Fibroblast of upper back skin (primary cell): ENCODE results near the gene LY6G6F.

ENCODE experiments used
- DNase-seq: peaks from one replicate; pipeline ENCODE4 v3.0.0-alpha.2; 2013

Gene LY6G6F, protein sequence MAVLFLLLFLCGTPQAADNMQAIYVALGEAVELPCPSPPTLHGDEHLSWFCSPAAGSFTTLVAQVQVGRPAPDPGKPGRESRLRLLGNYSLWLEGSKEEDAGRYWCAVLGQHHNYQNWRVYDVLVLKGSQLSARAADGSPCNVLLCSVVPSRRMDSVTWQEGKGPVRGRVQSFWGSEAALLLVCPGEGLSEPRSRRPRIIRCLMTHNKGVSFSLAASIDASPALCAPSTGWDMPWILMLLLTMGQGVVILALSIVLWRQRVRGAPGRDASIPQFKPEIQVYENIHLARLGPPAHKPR

DNA sequence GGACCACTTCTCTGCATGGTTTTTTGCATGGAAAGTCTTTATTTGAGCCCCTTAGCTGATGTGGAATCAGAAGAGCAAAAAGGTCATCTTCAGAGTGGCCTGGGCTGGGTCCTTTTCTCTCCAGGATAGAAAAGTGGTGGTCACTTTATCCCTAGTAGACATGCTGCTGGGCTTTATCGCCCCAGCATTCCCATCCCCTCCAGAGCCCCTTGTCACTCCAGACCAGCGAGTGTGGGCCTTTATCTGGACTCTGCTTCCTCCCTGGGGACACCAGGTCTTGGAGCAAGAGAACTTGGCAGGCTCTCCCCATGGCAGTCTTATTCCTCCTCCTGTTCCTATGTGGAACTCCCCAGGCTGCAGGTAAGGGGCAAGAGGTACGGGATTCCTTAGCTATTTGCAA is at the start of gene LY6G6F:
Gene LY6G6F (plus strand): TSS at position 268 of the 400 bp plus-strand sequence. CDS start 41 bp downstream, at position 309.
- no peak for DNase-seq

DNA sequence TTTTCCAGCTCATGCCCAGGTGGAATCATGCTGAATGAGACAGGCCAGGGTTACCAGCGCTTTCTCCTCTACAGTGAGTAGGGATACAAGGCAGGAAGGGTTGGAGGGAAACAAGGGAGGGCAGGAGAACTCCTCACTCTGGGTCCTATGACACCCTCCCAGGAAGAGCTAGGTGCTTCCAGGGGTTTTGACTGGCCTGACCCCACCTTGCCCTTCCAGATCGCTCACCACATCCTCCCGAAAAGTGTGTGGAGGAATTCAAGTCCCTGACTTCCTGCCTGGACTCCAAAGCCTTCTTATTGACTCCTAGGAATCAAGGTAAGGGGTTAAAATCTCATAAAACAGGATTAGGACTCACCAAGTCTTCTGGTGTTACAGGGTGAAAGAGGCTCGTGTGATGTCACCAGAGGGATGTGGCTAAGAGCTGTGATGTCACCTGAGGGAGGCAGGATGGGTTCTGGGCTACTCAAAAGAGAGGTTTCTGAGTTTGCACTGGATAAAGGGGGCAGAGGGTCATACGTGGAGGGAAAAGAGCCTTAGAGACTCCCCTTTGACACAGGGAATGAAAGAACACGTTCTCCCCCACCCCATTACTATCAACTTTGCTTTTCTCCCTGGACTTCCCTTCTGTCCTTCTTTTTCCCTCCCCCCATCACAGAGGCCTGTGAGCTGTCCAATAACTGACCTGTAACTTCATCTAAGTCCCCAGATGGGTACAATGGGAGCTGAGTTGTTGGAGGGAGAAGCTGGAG is 49.1 kb upstream of the LY6G6F start:
- DNase-seq, result no peak

DNA sequence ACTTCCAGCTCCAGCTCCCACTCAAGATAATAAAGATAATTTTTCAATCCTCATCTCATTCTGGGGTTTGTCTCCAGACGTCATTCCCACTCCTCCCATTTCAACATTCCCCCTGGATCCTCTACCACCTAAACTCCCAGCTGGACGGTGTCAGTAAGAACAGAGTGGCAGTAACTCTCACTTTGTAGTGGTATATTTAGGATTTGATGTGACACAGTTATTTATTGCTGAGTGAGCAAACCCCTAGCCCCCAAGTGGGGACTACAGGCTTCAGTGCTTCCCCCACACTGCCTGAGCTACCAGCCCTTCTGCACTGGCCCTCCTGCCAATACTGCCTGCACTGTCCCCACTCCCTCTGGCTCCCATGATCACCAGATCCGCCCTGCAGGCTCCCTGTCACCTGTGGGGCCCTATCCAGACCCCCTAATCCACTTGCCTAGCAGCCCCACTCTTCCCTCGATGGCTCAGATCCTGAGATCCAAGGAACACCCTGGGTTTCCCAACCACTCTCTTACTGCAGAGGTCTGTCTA is 48.4 kb upstream of the LY6G6F start:
- DNase-seq, result no peak

DNA sequence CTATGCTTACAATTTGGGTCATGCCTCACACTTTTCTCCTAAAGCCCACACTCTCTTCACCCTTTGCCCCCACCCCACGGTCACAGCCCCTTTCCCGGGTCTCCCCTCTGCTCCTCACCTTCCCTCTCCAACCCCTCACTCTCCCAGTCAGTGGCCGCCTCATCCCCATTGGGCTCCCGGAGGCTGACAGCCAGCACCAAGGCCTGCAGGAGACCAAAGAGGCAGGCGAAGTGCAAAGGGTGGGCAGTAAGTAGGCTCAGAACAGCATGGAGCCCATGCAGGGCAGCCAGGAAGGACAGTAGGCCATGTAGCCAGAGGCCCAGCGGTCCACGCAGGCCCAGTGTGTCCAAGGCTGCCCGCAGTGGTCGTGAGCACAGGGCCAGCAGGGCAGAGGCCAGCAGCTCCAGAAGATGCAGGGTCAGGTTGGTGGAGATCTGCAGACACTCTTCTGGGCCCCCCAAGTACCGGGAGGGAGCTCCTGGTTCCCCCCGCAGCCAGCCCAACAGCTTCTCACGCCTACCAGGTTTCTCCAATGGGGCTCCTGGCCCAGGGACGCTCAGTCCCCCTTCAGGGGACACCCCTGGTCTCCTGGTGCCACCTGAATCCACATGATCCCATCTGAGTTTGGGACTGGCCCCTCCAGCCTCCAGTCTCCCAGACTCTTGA is 47.5 kb upstream of the LY6G6F start:
- DNase-seq, result no peak

DNA sequence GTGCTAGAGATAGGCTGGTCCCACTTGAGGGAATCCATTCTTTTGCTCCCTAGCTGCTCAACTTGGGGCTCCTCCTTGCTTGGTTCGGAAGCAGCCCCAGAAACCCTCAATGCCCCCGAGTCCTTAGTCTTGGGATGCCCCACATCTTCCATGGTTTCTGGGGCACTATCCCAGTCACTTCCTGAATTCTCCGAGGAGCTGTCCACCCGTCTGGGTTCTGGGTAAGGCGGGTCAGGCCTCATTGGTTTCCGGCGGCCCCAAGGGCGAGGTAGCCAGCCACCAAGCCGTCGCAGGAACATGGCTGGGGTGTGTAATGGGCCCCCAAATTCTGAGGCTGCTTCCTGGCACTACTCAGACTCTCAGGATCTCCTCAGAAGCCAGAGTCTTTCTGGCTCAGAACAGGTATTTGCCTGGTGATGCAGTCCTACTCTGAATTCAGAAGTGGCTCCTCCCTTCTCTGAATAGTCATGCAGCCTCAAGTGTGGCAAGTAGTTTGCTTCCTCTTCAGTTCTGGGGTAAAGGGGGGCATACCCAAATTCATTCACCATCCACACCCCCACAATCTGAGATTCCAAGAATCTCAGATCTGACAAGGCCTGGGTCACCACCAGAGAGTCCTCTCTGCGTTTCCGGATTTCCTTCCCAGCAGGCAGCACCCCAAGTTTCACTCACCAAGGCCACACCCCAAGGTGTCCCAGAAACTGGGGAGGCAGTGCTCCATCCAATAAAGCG is 46.9 kb upstream of the LY6G6F start:
- no peak for DNase-seq

DNA sequence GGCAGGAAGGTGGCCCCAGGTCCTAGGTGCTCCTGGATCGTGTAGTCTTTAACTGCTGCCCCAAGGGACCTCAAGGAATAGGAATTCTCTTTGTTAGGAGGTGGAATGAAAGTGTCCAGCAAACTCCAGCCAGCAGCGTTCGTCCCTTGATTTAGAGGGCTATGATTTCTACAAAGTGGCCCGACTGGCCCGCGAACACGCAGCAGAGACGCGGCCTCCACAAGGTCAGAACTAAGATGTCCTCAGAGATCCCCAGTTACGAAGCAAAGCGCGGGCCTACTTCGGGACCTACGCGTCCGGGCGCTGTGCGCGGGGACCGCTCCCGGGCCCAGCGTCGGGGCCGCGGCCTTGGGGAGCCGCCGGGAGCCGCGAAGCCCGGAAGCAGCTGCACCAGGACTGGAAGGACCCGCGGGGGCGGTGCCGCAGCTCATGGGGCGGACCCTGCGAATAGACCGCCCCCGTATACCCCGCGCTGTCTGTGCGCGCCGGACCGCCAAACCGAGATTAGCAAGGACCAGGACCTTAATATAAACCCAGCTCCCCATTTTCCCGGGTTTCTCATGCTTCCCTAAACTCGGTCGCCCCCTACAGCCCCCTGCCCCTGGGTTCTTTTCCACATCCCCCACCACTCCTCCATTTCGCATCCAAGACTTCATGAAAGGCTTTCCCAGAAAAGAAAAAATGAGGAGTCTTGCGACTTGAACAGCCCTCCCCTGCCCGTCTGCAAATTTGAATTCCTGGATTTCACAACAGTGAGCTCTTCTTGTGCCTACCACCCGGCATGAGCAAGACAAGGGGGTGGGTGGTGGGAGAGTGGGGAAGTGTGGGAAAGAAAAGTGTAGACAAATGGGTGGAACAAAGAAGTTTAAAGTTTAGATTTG is 46.0 kb upstream of the LY6G6F start, which contains the start of gene C6orf47:
Gene C6orf47 (minus strand): TSS at position 398 of the 881 bp plus-strand sequence. CDS start 831 bp downstream, outside the sequence.
- peak; percentile 76 for DNase-seq

DNA sequence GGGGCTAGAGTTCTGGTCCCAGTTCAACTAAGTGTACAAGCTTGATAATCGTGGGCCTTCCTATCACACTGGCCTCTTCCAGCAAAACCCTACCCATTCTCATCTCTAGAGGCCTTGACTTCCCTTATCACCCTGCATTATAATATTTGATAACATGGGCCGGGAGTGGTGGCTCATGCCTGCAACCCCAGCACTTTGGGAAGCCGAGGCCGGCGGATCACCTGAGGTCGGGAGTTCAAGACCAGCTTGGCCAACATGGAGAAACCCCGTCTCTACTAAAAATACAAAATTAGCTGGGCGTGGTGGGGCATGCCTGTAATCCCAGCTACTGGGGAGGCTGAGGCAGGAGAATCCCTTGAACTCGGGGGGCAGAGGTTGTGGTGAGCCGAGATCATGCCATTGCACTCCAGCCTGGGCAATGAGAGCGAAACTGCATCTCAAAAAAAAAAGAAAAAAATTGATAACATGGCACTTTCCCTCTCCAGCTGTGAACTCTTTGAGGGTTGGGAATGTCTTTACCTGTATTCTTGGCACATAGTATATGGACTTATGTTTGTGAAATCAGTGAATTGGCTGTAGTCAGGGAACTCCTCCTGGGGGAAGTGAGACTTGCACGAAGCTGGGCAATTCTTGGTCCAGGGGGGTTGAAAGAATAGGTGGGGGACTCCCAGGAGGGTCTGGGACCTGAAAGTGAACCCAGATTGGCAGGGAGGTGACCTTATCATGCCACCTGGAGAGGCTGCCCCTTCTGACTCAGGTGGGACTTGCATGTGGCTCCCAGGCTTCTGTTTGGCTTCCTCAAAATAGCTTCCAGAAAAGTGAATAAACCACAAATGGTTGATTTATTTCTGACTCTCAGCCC is 45.2 kb upstream of the LY6G6F start:
- no peak for DNase-seq

DNA sequence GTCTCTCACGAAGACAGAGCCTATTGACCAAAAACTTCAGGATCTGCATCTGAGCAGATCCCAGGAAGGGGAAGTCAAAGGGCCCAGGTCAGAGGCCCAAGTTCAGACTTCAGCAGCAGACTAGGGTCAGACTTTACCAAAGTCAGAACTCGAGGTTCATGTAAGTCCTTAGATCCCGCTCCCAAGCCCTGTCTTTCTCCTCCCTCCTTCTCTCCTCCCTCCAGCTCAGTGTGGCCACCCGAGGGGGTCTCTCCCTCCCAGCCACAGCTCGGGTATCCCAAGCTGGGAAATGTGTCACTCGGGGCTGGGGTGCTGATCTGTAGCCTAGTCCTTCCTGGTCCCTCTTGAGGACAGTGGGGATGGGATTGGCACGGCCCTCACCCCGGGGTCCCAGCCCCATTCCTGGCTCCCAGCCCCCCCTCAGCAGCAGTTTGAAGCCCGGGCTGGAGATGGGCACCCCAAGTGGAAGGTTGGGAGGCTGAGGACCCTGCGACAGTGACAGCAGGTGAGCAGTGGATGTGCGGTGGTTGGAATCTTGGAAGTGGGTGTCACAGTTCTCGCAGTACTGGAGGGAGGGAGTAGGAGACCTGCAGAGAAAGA is 44.4 kb upstream of the LY6G6F start:
- no peak for DNase-seq

DNA sequence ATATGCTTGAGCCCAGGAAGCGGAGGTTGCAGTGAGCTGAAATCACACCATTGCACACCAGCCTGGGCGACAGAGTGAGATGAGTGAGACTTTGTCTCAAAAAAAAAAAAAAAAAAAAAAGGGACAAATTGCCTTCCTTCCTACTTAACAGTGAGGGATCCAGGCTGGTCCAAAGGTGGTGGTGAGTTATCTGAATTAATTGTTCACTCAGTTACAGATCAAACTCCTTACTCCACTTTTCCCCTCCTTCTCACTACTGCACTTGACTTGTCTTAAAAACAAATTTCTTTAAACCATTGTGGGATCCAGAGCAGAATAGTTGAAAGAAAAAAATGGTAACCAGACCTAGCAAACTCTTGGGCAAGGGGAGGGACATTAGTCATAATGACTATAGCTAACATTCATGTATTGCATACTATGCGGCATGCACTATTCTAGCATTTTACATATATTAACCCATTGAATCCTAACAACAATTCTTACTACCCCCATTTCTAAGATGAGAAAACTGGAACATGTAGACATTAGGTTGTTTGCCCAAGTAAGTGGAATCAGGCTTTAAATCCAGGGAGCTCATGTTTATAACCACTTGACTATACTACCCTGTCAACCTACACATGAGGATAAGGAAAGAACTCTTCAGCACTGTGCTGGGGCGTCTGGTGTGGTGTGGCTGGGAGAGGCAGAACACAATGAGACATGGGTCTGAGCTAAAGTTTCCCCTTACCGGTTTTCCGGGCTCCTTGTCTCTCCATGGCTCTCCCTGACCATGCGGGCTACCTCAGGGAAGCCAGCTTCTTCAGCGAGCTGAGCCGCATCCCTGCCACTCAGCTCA is 43.3 kb upstream of the LY6G6F start:
- peak; percentile 41 for DNase-seq

DNA sequence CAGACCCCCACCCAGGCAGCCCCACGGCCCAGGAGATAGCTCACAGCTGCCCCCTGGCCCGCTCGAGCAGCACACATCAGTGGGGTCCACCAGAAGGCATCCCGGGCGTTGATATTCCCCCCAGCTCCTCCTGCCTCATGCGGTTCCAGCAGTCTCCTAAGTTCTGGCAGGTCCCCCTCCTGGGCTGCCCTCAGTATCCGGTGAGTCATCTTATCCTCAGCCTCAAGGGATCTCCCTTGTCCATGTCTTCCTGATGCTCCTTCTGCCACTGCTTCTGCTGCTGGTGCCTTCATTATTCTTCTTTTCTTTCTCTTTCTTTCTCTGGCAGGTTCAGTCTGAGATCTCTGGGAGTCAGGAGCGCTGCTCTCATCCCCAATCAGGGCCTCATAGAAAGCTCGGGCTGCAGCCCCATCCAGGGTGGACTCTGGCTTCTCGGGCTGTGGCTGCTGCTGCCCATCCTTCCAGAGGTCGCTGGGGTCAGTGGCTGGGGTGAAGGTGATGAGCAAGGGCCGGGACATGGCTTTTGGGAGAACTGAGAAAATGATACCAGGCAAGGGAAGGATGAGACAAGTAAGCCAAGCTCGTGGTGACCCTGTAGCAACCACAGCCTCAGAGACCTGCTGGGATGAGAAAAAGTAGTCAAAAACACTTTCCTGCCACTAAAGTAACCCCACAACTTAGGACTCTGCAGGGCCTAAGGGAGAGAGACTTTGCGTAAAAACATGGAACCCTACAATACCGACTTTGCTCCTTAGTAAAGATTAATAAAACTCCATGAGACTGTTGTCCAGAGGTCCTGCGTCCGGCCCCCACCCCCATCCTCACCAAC is 42.5 kb upstream of the LY6G6F start:
- DNase-seq, result peak; percentile 76

DNA sequence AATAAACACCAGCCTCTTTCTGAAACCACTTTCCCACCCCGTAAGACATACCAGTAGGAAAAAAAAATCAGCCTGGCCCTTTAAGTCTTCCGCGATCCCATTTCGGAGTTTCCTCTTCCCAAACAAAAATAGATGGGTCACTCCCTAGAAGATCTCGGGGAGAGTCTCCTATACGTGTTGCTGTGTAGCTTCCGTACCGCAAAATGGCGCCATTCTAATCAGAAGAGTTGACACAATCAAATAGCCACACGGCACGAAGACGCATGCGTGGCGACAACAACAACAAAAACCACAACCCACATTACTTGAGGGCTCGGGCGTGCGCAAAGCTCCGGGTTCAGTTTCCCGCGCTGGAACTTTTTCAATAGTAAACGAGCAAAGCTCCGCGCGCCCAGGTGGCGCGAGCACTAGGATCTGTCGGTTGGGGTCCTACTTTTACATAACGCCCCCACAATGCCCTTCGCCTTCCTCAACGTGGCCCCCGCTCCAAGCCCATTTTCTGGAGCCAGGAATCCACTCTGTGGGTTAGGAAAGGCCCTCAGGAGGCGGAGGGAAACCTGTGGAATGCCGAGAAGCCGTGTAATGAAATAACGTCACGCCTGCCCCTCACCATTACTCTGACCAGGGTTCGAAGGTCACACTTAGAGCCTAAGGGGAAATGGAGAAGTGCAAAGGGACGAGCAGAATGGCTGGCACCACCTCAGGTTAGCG is 41.7 kb upstream of the LY6G6F start, which contains the start of gene GPANK1:
Gene GPANK1 (minus strand): TSS at position 208 of the 711 bp plus-strand sequence. CDS start 519 bp downstream, outside the sequence.
- DNase-seq, result peak; percentile 94

DNA sequence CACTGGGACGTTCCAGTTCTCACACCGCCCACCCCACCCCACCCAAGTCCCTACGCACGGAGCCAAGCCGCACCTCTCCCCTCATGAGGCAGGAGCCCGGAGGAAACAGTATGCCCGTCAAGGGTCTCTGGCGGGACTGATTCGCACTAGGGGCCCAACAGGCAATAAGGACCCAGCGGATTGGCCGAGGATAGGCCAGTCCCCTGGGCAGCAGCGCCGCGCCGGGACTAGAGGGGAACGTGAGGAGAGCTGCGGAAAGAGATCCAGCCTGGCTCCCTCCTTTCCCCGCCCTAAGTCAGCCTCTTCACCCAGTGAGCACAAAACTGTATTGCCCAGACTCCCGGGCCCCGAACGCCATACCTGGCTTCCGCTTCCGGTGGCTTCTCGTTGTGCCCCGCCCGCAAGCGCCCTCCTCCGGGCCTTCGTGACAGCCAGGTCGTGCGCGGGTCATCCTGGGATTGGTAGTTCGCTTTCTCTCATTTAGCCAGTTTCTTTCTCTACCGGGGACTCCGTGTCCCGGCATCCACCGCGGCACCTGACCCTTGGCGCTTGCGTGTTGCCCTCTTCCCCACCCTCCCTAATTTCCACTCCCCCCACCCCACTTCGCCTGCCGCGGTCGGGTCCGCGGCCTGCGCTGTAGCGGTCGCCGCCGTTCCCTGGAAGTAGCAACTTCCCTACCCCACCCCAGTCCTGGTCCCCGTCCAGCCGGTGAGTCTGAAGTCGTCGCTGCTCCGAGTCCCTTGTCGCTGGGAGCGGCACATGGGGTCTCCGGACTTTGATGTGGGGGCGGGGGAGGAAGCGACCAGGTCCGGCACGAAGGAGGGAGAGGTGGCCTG is 40.9 kb upstream of the LY6G6F start, which contains the start of gene CSNK2B:
Gene CSNK2B (plus strand): TSS at position 580 of the 836 bp plus-strand sequence. CDS start 752 bp downstream, outside the sequence.
- DNase-seq, result peak; percentile 97

DNA sequence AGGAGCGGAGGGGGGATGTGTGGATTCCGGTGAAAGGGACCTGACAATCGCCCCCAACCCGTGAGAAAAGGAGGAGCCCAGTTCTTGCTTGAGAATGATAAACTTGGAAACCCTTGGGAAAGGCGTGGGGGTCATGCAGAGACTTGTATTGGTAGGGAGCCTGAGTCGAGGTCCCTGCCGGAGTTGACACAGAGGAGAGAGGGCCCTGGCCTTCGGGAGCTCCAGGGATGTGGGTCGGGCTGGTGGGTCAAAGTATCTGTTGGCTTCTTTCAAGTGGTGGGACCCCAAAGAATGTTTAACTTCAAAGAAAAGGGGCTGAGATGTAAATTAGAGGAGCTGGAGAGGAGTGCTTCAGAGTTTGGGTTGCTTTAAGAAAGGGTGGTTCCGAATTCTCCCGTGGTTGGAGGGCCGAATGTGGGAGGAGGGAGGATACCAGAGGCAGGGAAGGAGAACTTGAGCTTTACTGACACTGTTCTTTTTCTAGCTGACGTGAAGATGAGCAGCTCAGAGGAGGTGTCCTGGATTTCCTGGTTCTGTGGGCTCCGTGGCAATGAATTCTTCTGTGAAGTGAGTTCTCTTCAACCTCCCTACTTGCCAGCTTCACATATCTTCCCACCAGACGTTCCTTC is 40.2 kb upstream of the LY6G6F start:
- DNase-seq, result no peak

DNA sequence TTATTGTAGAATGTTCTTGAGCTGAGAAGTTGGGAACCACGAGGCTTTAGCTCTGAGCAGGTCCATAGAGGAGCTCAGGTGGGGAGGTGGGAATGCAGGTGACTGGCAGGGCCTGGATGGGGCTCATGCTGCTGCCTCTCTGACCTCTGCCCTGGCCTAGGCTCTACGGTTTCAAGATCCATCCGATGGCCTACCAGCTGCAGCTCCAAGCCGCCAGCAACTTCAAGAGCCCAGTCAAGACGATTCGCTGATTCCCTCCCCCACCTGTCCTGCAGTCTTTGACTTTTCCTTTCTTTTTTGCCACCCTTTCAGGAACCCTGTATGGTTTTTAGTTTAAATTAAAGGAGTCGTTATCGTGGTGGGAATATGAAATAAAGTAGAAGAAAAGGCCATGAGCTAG is 37.0 kb upstream of the LY6G6F start, which contains the start of gene LY6G5B:
Gene LY6G5B (plus strand): TSS at position 301 of the 400 bp plus-strand sequence. CDS start 975 bp downstream, outside the sequence.
- no peak for DNase-seq

DNA sequence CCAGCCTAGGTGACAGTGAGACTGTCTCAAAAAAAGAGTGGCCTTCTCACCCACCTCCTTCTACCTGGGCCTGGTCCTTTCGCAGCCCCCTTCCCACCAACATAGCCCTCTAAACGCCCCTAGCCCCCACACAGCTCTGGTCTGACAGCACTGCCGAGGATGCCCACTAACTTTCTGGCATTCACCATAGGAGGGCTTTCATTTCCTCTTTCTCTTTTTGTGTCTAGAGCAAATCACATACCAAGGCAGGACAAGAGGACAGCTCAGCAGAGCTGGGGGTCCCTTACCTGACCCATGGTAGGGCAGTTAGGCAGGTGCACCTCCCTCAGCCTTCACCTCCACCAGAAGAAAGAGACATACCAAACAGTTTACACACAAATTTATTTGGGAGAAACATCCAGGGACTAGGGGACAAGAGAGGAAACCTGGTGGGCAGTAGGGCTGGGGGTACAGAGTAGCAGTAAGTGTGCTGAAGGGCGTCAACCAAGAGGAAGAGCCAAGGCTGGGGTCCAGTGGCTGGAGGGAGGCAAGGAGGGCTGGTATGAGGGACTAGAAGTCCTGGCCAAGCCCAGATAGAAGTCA is 30.3 kb upstream of the LY6G6F start:
- no peak for DNase-seq
